ENCODE measurements around the gene ATMIN.

DNA sequence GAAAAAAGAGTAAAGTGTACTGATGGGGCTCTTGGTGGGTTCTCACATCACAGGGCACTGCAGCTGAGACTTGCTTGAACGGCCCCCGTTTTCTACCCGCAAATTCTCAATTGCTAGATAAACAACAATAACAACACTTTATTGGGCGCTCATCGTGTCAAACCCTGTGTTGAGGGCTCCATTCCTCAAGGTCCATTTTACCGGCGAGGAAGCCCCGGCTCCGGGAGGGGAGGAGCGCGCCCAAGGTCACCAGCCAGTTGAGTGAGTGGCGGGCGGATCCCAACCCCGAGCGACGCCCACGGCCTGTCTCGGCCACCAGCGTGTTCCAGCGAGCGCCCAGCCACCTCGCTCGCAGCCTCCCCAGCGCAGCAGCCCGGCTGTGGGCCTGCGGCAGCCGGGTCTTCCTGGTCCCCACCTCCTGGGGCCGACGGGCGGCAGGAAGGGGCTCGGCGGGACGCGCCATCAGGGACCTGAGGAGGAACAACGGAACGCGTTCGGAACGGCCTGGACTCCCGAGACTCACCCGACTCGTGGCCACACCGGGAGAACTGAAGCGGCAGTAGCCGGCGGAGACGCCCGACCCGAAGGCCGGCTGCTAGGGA lies 29.3 kb upstream of the ATMIN start:
- TF ChIP-seq, protein P1, sequence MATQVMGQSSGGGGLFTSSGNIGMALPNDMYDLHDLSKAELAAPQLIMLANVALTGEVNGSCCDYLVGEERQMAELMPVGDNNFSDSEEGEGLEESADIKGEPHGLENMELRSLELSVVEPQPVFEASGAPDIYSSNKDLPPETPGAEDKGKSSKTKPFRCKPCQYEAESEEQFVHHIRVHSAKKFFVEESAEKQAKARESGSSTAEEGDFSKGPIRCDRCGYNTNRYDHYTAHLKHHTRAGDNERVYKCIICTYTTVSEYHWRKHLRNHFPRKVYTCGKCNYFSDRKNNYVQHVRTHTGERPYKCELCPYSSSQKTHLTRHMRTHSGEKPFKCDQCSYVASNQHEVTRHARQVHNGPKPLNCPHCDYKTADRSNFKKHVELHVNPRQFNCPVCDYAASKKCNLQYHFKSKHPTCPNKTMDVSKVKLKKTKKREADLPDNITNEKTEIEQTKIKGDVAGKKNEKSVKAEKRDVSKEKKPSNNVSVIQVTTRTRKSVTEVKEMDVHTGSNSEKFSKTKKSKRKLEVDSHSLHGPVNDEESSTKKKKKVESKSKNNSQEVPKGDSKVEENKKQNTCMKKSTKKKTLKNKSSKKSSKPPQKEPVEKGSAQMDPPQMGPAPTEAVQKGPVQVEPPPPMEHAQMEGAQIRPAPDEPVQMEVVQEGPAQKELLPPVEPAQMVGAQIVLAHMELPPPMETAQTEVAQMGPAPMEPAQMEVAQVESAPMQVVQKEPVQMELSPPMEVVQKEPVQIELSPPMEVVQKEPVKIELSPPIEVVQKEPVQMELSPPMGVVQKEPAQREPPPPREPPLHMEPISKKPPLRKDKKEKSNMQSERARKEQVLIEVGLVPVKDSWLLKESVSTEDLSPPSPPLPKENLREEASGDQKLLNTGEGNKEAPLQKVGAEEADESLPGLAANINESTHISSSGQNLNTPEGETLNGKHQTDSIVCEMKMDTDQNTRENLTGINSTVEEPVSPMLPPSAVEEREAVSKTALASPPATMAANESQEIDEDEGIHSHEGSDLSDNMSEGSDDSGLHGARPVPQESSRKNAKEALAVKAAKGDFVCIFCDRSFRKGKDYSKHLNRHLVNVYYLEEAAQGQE (IDR thresholded peaks at IDR 0.05; ENCODE audit: insufficient read depth in 1 of 2, low read depth in 2 of 2, low read length in 1 of 2) = no peak
- TF ChIP-seq, protein P2, sequence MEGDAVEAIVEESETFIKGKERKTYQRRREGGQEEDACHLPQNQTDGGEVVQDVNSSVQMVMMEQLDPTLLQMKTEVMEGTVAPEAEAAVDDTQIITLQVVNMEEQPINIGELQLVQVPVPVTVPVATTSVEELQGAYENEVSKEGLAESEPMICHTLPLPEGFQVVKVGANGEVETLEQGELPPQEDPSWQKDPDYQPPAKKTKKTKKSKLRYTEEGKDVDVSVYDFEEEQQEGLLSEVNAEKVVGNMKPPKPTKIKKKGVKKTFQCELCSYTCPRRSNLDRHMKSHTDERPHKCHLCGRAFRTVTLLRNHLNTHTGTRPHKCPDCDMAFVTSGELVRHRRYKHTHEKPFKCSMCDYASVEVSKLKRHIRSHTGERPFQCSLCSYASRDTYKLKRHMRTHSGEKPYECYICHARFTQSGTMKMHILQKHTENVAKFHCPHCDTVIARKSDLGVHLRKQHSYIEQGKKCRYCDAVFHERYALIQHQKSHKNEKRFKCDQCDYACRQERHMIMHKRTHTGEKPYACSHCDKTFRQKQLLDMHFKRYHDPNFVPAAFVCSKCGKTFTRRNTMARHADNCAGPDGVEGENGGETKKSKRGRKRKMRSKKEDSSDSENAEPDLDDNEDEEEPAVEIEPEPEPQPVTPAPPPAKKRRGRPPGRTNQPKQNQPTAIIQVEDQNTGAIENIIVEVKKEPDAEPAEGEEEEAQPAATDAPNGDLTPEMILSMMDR (IDR thresholded peaks at IDR 0.05) = no peak

Measured in Panc1 (cell line).